22Rv1 (cell line): Measurements from ENCODE around the gene ATP5F1B.

Source experiments
- ZFX ChIP-seq: fragments of 450-650 bp; IDR thresholded peaks from 2 replicates; pipeline ENCODE4 v1.6.1; 2017; ENCODE audit warnings: antibody characterized with exemption, borderline replicate concordance
- TF ChIP-seq, protein P1 (sequence below): fragments of 450-650 bp; IDR thresholded peaks from 2 replicates; pipeline ENCODE4 v1.5.1; 2017; ENCODE audit warnings: mild to moderate bottlenecking

DNA sequence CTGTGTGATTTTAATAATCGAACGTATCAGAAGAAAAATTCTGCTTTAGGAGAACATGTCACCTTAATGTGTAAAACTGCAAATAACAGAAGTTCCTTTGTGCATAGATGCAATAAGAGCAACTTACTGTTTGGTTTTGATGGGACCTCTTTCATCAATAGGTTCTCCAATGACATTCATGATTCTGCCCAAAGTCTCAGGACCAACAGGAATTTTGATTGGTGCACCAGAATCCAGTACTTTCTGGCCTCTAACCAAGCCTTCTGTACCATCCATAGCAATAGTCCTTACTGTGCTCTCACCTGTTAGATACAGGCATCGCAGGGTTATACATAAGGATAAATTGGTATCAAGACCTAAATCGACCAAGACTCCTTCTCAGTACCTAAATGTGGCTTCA lies 1.1 kb downstream of the ATP5F1B start:
- TF ChIP-seq, protein P1, sequence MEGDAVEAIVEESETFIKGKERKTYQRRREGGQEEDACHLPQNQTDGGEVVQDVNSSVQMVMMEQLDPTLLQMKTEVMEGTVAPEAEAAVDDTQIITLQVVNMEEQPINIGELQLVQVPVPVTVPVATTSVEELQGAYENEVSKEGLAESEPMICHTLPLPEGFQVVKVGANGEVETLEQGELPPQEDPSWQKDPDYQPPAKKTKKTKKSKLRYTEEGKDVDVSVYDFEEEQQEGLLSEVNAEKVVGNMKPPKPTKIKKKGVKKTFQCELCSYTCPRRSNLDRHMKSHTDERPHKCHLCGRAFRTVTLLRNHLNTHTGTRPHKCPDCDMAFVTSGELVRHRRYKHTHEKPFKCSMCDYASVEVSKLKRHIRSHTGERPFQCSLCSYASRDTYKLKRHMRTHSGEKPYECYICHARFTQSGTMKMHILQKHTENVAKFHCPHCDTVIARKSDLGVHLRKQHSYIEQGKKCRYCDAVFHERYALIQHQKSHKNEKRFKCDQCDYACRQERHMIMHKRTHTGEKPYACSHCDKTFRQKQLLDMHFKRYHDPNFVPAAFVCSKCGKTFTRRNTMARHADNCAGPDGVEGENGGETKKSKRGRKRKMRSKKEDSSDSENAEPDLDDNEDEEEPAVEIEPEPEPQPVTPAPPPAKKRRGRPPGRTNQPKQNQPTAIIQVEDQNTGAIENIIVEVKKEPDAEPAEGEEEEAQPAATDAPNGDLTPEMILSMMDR, result no peak
- no peak for TF ChIP-seq ZFX
